WERI-Rb-1 (cell line): Measurements from ENCODE around the gene CPN1.

Experiments used
- DNase-seq: peaks from one replicate; pipeline ENCODE4 v3.0.0-alpha.2; 2020
- H3K27ac ChIP-seq: fragments of 250-450 bp; sonication (Bioruptor Pico); 2 replicates; pipeline ENCODE4 v1.5.1; 2020; ENCODE audit warnings: mild to moderate bottlenecking, moderate library complexity
- H3K27me3 ChIP-seq: fragments of 250-450 bp; sonication (Bioruptor Pico); 2 replicates; pipeline ENCODE4 v1.5.1; 2021; ENCODE audit warnings: mild to moderate bottlenecking, low read depth, moderate library complexity; ENCODE audit not compliant: insufficient read depth, severe bottlenecking
- H3K36me3 ChIP-seq: fragments of 250-450 bp; sonication (Bioruptor Pico); 2 replicates; pipeline ENCODE4 v1.5.1; 2020; ENCODE audit warnings: mild to moderate bottlenecking, moderate library complexity
- H3K4me3 ChIP-seq: 2 replicates; pipeline ENCODE4 v1.5.1; 2011; ENCODE audit warnings: low read depth, mild to moderate bottlenecking, control low read depth, low read length
- H3K9me3 ChIP-seq: fragments of 250-450 bp; sonication (Bioruptor Pico); 2 replicates; pipeline ENCODE4 v1.5.1; 2021; ENCODE audit warnings: mild to moderate bottlenecking, moderate library complexity; ENCODE audit not compliant: severe bottlenecking
- TF ChIP-seq, protein P1 (sequence below): IDR thresholded peaks from 2 replicates; pipeline ENCODE4 v1.5.1; 2011; ENCODE audit warnings: low read depth, mild to moderate bottlenecking, control low read depth, inconsistent platforms, low read length

The CPN1 gene

GRCh38 chr10:100000109-100000644 is 81.5 kb downstream of the CPN1 start:
- Histone ChIP-seq H3K4me3 (no peak overlapping the region), H3K36me3 (no peaks in the 10 kb centered on the region), H3K27ac (no peak overlapping the region), H3K9me3 (no peaks in the 10 kb centered on the region), H3K27me3 (no peaks in the 10 kb centered on the region)
- TF ChIP-seq, protein P1, sequence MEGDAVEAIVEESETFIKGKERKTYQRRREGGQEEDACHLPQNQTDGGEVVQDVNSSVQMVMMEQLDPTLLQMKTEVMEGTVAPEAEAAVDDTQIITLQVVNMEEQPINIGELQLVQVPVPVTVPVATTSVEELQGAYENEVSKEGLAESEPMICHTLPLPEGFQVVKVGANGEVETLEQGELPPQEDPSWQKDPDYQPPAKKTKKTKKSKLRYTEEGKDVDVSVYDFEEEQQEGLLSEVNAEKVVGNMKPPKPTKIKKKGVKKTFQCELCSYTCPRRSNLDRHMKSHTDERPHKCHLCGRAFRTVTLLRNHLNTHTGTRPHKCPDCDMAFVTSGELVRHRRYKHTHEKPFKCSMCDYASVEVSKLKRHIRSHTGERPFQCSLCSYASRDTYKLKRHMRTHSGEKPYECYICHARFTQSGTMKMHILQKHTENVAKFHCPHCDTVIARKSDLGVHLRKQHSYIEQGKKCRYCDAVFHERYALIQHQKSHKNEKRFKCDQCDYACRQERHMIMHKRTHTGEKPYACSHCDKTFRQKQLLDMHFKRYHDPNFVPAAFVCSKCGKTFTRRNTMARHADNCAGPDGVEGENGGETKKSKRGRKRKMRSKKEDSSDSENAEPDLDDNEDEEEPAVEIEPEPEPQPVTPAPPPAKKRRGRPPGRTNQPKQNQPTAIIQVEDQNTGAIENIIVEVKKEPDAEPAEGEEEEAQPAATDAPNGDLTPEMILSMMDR, result no peak
- no peak for DNase-seq

DNA sequence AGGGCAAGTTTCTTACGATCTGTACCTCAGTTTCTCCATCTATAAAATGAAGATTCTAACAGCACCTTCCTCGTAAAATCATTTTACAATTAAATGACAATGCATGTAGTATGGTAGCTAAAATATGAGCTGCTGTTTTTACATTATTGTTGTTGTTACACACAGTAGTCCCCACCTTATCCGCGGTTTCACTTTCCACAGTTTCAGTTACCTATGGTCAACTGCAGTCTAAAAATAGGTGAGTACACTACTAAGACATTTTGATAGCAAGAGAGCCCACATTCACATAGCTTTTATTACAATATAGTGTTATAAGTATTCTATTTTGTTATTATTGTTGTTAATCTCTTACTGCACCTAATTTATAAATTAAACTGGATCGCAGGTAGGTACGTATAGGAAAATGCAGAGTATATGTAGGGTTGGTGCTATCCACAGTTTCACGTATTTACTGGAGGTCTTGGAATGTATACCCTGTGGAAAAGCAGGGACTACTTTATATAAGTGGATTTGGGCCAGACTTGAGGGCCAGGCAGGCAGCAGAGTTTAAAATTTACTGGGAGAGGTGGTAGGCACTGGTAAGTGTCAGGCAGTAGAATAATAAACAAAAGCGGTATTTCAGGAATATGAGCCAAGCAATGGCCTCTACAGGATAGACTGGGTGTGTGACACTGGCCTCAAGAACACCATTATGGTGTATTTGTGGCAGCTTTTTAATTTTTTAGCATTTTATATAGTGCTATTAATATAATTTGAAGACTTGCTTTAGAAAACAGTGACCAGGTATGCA is 82.2 kb downstream of the CPN1 start:
- H3K27me3 ChIP-seq, result no peaks in the 10 kb centered on the region
- H3K9me3 ChIP-seq, result no peaks in the 10 kb centered on the region
- no peak overlapping the region for H3K27ac ChIP-seq
- DNase-seq, result no peak
- TF ChIP-seq, protein P1, result no peak
- no peaks in the 10 kb centered on the region for H3K36me3 ChIP-seq
- H3K4me3 ChIP-seq, result no peak overlapping the region

- H3K9me3 ChIP-seq, result no peaks in the 10 kb centered on the region
- no peak overlapping the region for H3K4me3 ChIP-seq
- TF ChIP-seq, protein P1, result no peak
- no peak overlapping the region for H3K27ac ChIP-seq
- no peaks in the 10 kb centered on the region for H3K36me3 ChIP-seq
- no peak for DNase-seq
- H3K27me3 ChIP-seq, result no peaks in the 10 kb centered on the region
Measured at GRCh38 chr10:99998889-99999288, 82.8 kb downstream of the CPN1 start.

- no peak overlapping the region for H3K27ac ChIP-seq
- TF ChIP-seq, protein P1, result no peak
- H3K36me3 ChIP-seq, result no peaks in the 10 kb centered on the region
- no peak for DNase-seq
- H3K9me3 ChIP-seq, result no peaks in the 10 kb centered on the region
- no peaks in the 10 kb centered on the region for H3K27me3 ChIP-seq
- H3K4me3 ChIP-seq, result no peak overlapping the region
Measured at GRCh38 chr10:99996671-99997648, 84.7 kb downstream of the CPN1 start.

GRCh38 chr10:99995713-99996112 is 86.0 kb downstream of the CPN1 start:
- Histone ChIP-seq H3K9me3 (no peaks in the 10 kb centered on the region), H3K27ac (no peak overlapping the region), H3K27me3 (no peaks in the 10 kb centered on the region), H3K4me3 (no peak overlapping the region), H3K36me3 (no peaks in the 10 kb centered on the region)
- no peak for DNase-seq
- TF ChIP-seq, protein P1, result no peak
